NCI-H524 treated with DMSO at 0.1 percent for 48 hours (cell line): ENCODE data around the gene CEACAM19.

Experiments
- DNase-seq: peaks from one replicate; lab custom pipeline; 2025; lab: John Stamatoyannopoulos, UW

The CEACAM19 gene

GRCh38 chr19:44723299-44723951 is 52.1 kb downstream of the CEACAM19 start:
- DNase-seq, result no peak

GRCh38 chr19:44723952-44724319 is 52.7 kb downstream of the CEACAM19 start:
- DNase-seq, result no peak

GRCh38 chr19:44725251-44725650 is 54.0 kb downstream of the CEACAM19 start:
- no peak for DNase-seq

- no peak for DNase-seq
Observed at GRCh38 chr19:44725684-44726083, 54.4 kb downstream of the CEACAM19 start.

- DNase-seq, result no peak
Observed at GRCh38 chr19:44726465-44726864, 55.2 kb downstream of the CEACAM19 start.

GRCh38 chr19:44728178-44728577 is 56.9 kb downstream of the CEACAM19 start:
- no peak for DNase-seq

- no peak for DNase-seq
Observed at GRCh38 chr19:44729516-44730033, 58.3 kb downstream of the CEACAM19 start.

GRCh38 chr19:44731081-44731480 is 59.8 kb downstream of the CEACAM19 start:
- DNase-seq, result no peak

GRCh38 chr19:44731622-44732021 is 60.3 kb downstream of the CEACAM19 start:
- DNase-seq, result no peak

- no peak for DNase-seq
Observed at GRCh38 chr19:44732235-44733014, 61.1 kb downstream of the CEACAM19 start.
